GM23248 (cell line): ENCODE data around the gene CYP2R1. TPM values are rescaled to one million over a fixed set of nuclear protein-coding genes. Genes with fewer than 3 reads are reported as not detected.

Source experiments
- DNase-seq: peaks from one replicate; pipeline ENCODE4 v3.0.0-alpha.2; 2015
- H2AFZ ChIP-seq: fragments of 200-600 bp; sonication (generic); 2 replicates; pipeline ENCODE4 v1.6.1; 2016; ENCODE audit warnings: antibody characterized with exemption
- H3F3A ChIP-seq: fragments of 200-600 bp; sonication (generic); 2 replicates; pipeline ENCODE4 v1.6.1; 2016; ENCODE audit warnings: mild to moderate bottlenecking, antibody characterized with exemption, mixed run types; ENCODE audit not compliant: insufficient read depth
- H3K27ac ChIP-seq: fragments of 200-600 bp; sonication (generic); 2 replicates; pipeline ENCODE4 v1.5.1; 2016; ENCODE audit warnings: mild to moderate bottlenecking
- H3K27me3 ChIP-seq: fragments of 200-600 bp; sonication (generic); replicated peaks from 2 replicates; pipeline ENCODE4 v1.6.1; 2016; ENCODE audit warnings: mild to moderate bottlenecking; ENCODE audit not compliant: insufficient read depth
- H3K36me3 ChIP-seq: fragments of 200-600 bp; sonication (generic); 2 replicates; pipeline ENCODE4 v1.6.1; 2016; ENCODE audit warnings: low read depth, mild to moderate bottlenecking
- H3K4me1 ChIP-seq: fragments of 200-600 bp; sonication (generic); 2 replicates; pipeline ENCODE4 v1.6.1; 2016; ENCODE audit warnings: mild to moderate bottlenecking; ENCODE audit not compliant: insufficient read depth
- H3K4me2 ChIP-seq: fragments of 200-600 bp; sonication (generic); one replicate; pipeline ENCODE4 v1.6.1; 2016; ENCODE audit warnings: mild to moderate bottlenecking; ENCODE audit not compliant: unreplicated experiment
- H3K4me3 ChIP-seq: fragments of 200-600 bp; sonication (generic); 2 replicates; pipeline ENCODE4 v1.5.1; 2016; ENCODE audit warnings: mild to moderate bottlenecking
- H3K79me2 ChIP-seq: fragments of 200-600 bp; sonication (generic); 2 replicates; pipeline ENCODE4 v1.6.1; 2016; ENCODE audit warnings: mild to moderate bottlenecking; ENCODE audit not compliant: insufficient read depth
- H3K9ac ChIP-seq: fragments of 200-600 bp; sonication (generic); 2 replicates; pipeline ENCODE4 v1.6.1; 2016; ENCODE audit warnings: mild to moderate bottlenecking
- H3K9me2 ChIP-seq: fragments of 200-600 bp; sonication (generic); 2 replicates; pipeline ENCODE4 v1.6.1; 2016; ENCODE audit warnings: mixed run types, mild to moderate bottlenecking, moderate library complexity; ENCODE audit not compliant: insufficient read depth
- H3K9me3 ChIP-seq: fragments of 200-600 bp; sonication (generic); one replicate; pipeline ENCODE4 v1.6.1; 2017; ENCODE audit warnings: low read depth
- H4K20me1 ChIP-seq: fragments of 200-600 bp; sonication (generic); 2 replicates; pipeline ENCODE4 v1.6.0; 2016; ENCODE audit not compliant: insufficient read depth
- EZH2 ChIP-seq: fragments of 200-600 bp; sonication (generic); IDR thresholded peaks from 2 replicates; pipeline ENCODE4 v1.6.1; 2018; ENCODE audit warnings: antibody characterized with exemption, mild to moderate bottlenecking; ENCODE audit not compliant: insufficient read depth, poor library complexity, severe bottlenecking
- EZH2phosphoT487 ChIP-seq: fragments of 200-600 bp; sonication (generic); IDR thresholded peaks from 2 replicates; pipeline ENCODE4 v1.6.1; 2018; ENCODE audit warnings: antibody characterized with exemption, moderate library complexity, mild to moderate bottlenecking, low read depth; ENCODE audit not compliant: insufficient read depth
- WGBS, 2 experiments: methylation state at CpG; one replicate each; pipeline ENCODE4 v1.1.6; 2015 to 2017; ENCODE audit warnings: low lambda C conversion rate in 2 of 2, low coverage in 1 of 2; ENCODE audit errors: missing lambda C conversion rate in 2 of 2; 5-methylcytosine and 5-hydroxymethylcytosine counted together
- in situ Hi-C: fragments of 300-500 bp; cut with MboI; formaldehyde crosslinking; loops from 2 replicates; pipeline ENCODE4 v1.15.0; 2020
- polyA plus RNA-seq: library from polyadenylated mRNA; unstranded; fragments of >200 nt; fragmentation: Nextera tagmentation; extraction: Ambion mirVana; gene quantifications from 2 replicates; pipeline ENCODE4 v1.2.1, GENCODE V29; 2016
- total RNA-seq: library from RNA; depleted of rRNA; stranded (reverse); fragments of >200 nt; shearing (Covaris generic); gene quantifications from 2 replicates; pipeline ENCODE4 v1.2.3, GENCODE V29; 2014

Gene CYP2R1
- total and polyA plus RNA-seq, 2 experiments from 2014 or later, result 4.2 to 8.2 TPM

DNA sequence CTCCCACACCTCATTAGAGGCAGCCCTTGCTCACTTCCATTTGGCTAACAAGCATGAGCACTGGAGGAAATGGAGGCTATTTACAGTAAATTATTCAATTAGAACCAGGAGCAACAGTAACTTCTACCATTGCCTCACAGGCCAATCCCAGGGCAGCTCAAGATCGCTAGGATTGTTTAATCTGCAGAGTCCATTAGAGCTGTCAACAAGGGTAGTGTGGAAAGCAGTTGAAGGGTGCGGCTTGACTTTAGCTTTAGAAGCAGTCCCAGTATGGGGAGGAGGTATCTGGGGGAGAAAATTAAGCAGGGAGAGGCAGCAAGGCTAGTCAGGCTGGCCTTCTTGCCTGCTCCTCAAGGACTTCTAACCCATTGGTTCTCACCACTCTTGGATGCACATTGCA is 38.3 kb upstream of the CYP2R1 start:
- no peak overlapping the region for H3K9ac ChIP-seq
- H3K36me3 ChIP-seq, result no peaks in the 10 kb centered on the region
- 0 out of 2 replicates have a peak, but pooled peaks cover 2% of the 10 kb centered on the region for H3K9me2 ChIP-seq
- in situ Hi-C loops, result no loop called here
- H3K79me2 ChIP-seq, result no peaks in the 10 kb centered on the region
- no peak overlapping the region for H3K4me2 ChIP-seq
- TF ChIP-seq EZH2, result no peak
- no peak for TF ChIP-seq EZH2phosphoT487
- no peaks in the 10 kb centered on the region for H3F3A ChIP-seq
- H3K4me1 ChIP-seq, result no peaks in the 10 kb centered on the region
- no peaks in the 10 kb centered on the region for H4K20me1 ChIP-seq
- 15 to 23% methylated on average over 2 of the region's 2 CpGs for WGBS, 2 experiments
- H3K4me3 ChIP-seq, result no peak overlapping the region
- H2AFZ ChIP-seq, result no peak overlapping the region
- no peak overlapping the region for H3K27ac ChIP-seq
- DNase-seq, result no peak
- H3K27me3 ChIP-seq, result peaks cover 3% of the 10 kb centered on the region
- H3K9me3 ChIP-seq, result no peaks in the 10 kb centered on the region

DNA sequence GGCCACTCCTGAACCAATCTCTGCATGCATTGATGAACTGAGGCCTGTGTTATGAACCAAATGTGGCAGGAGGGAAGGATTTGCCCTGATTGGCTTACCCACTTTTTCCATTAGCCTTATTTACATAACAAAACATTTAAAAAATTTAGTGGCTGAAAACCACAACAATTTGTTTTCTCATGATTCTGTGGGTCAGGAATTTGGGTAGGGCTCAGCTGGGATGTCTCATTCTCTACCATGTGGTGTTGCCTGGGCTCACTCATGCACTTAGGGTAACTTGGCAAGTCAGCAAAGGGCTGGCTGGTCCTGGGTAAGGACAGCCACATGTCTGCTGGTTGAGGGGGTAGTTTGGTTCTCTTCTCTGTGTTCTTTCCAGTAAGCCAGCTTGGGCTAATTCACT is 35.1 kb upstream of the CYP2R1 start:
- Histone ChIP-seq H2AFZ (no peak overlapping the region), H3K27me3 (peaks cover 4% of the 10 kb centered on the region), H3K79me2 (no peaks in the 10 kb centered on the region), H3K36me3 (no peaks in the 10 kb centered on the region), H3K4me2 (no peak overlapping the region), H3K4me1 (no peaks in the 10 kb centered on the region), H3K27ac (no peak overlapping the region), H3K4me3 (no peak overlapping the region), H3K9ac (no peak overlapping the region), H3K9me3 (no peaks in the 10 kb centered on the region), H3K9me2 (0 out of 2 replicates have a peak, but pooled peaks cover 2% of the 10 kb centered on the region), H4K20me1 (no peaks in the 10 kb centered on the region), H3F3A (no peaks in the 10 kb centered on the region)
- in situ Hi-C loops, result no loop called here
- no peak for TF ChIP-seq EZH2phosphoT487
- no peak for TF ChIP-seq EZH2
- DNase-seq, result peak; percentile 52

DNA sequence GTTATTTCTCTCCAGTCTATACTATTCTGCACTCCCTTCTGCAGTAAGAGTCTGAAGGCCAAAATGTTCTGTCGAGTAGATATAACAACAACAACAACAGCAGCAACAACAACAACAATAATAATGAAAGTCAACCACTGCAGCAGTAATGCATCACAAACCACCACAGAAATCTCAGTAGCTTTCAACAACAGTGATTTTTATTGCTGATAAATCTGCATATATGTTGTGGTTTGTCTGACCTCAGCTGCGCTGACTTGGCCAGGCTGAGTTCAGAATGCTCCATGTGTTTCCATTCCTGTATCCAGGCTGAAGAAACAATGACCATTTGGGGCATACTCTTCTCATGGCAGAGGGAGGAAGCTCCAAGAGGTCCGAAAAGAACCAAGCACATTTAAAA is 32.3 kb upstream of the CYP2R1 start:
- H3F3A ChIP-seq, result no peaks in the 10 kb centered on the region
- peaks cover 4% of the 10 kb centered on the region; the same call in 1 of the 2 replicates for H3K27me3 ChIP-seq
- TF ChIP-seq EZH2phosphoT487 (no peak), EZH2 (no peak)
- no peaks in the 10 kb centered on the region for H3K4me1 ChIP-seq
- H3K4me3 ChIP-seq, result no peak overlapping the region
- DNase-seq, result no peak
- in situ Hi-C loops, result loop anchor here (25.0 kb wide), 1 partner anchor 387 kb away; no protein-coding TSS in a partner anchor
- 26 to 28% methylated on average over 3 of the region's 3 CpGs for WGBS, 2 experiments
- H3K79me2 ChIP-seq, result no peaks in the 10 kb centered on the region
- no peak overlapping the region for H3K9ac ChIP-seq
- H3K9me2 ChIP-seq, result 0 out of 2 replicates have a peak, but pooled peaks cover 2% of the 10 kb centered on the region
- no peaks in the 10 kb centered on the region for H3K36me3 ChIP-seq
- H3K9me3 ChIP-seq, result no peaks in the 10 kb centered on the region
- no peak overlapping the region for H3K27ac ChIP-seq
- H4K20me1 ChIP-seq, result no peaks in the 10 kb centered on the region
- no peak overlapping the region for H3K4me2 ChIP-seq
- H2AFZ ChIP-seq, result no peak overlapping the region

DNA sequence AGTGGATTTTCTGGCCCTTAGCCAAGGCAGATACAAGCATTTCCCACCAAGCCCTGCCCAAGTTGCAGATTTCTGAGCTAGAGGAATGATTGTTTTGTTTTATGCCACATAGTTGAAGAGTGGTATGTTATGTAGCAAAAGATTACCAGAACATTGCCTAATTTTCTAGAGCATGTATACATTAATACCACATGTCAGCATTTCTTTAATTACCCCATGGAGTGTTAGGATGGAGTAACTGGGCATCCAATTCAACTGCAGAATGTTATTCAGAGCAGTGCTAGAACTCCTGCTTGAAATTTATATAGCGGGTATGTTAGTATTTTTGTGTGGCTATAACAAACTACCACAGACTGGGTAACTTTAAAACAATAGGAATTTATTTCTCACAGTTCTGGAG is 24.4 kb upstream of the CYP2R1 start:
- in situ Hi-C loops, result loop anchor here (10.0 to 25.0 kb wide), 2 partner anchors 158 to 379 kb away; partner anchors contain the start of gene CALCB
- Histone ChIP-seq H3K9me3 (no peaks in the 10 kb centered on the region), H3K4me1 (no peaks in the 10 kb centered on the region), H3K9me2 (no peaks in the 10 kb centered on the region), H3K27me3 (peaks cover 6% of the 10 kb centered on the region; the same call in 1 of the 2 replicates), H3K36me3 (no peaks in the 10 kb centered on the region), H3F3A (no peaks in the 10 kb centered on the region), H4K20me1 (no peaks in the 10 kb centered on the region), H3K27ac (no peak overlapping the region), H3K4me2 (no peak overlapping the region), H2AFZ (no peak overlapping the region), H3K9ac (no peak overlapping the region), H3K79me2 (no peaks in the 10 kb centered on the region), H3K4me3 (no peak overlapping the region)
- 38 to 55% methylated on average over 1 of the region's 1 CpG for WGBS, 2 experiments
- no peak for DNase-seq
- no peak for TF ChIP-seq EZH2phosphoT487
- no peak for TF ChIP-seq EZH2

DNA sequence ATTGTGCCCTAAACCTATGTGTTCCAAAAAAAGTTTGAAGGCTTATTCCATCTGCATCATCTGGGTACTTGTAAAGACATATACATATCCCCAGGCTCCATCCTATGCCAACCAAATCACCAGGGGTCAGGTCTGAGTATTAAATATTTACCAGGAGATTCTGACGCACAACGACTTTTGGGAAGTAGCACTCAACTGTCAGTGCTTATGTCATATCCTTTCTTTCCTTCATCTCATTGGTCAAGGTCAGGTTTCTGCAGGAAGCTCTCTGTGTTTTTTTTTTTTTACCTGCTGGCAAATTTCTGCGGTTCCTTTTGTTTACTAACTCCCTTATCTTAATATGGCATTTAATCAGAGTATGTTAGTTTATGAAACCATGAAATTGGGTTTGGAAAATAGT is 22.5 kb upstream of the CYP2R1 start:
- TF ChIP-seq EZH2phosphoT487 (no peak), EZH2 (no peak)
- 61% methylated on average over 3 of the region's 3 CpGs for WGBS, 2 experiments
- no peak for DNase-seq

More for the DNA sequence above, 22.5 kb upstream of the CYP2R1 start:
- no peak overlapping the region for H3K9ac ChIP-seq
- no peak overlapping the region for H3K27ac ChIP-seq
- H3K9me3 ChIP-seq, result no peaks in the 10 kb centered on the region
- H3K27me3 ChIP-seq, result peaks cover 11% of the 10 kb centered on the region
- in situ Hi-C loops, result loop anchor here (10.0 to 25.0 kb wide), 2 partner anchors 160 to 377 kb away; partner anchors contain the start of gene CALCB
- no peaks in the 10 kb centered on the region for H3K4me1 ChIP-seq
- no peaks in the 10 kb centered on the region for H3K9me2 ChIP-seq
- H2AFZ ChIP-seq, result no peak overlapping the region
- H3F3A ChIP-seq, result no peaks in the 10 kb centered on the region
- no peaks in the 10 kb centered on the region for H4K20me1 ChIP-seq
- no peaks in the 10 kb centered on the region for H3K79me2 ChIP-seq
- H3K4me2 ChIP-seq, result no peak overlapping the region
- no peak overlapping the region for H3K4me3 ChIP-seq
- H3K36me3 ChIP-seq, result no peaks in the 10 kb centered on the region
